ENCODE data around the gene LOXL1. TPM values are rescaled to one million over a fixed set of nuclear protein-coding genes. Genes with fewer than 3 reads are reported as not detected.

Gene LOXL1
- polyA plus RNA-seq, 4 donors, result 75.0 to 83.8 (median 81.9) TPM

DNA sequence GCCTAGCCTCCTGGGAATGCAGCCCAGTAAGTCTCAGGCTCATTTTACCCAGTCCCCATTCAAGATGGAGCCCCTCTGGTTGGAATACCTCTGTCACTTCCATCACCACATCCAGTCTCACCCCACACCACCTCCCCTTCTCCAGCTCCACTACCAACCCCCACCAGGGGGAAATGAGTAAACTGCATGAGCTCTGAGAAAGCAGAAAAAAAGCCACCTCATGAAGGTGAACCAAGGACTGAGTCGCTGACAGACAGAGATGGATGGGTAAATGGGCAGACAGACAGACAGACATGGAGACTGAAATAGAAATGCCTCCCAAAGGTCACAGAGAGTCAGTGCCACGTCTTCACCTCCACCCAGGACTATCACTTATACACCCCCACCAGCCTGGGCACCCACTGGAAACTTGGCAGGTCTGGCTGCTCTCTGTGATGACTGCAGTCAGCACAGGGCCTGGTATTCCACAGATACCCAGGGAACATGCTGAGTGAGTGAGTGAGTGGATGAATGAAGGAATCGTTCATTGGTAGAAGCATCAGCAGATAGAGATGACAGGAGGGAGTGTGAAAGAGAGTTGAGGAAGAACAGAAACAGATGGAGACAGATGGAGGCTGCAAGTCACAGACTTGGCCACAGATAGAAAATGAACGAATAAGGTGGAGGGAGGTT, 4.9 kb upstream of the LOXL1 start:
- no peak for DNase-seq (ENCODE audit: low read depth in 4 of 4, low spot score in 3 of 4)

DNA sequence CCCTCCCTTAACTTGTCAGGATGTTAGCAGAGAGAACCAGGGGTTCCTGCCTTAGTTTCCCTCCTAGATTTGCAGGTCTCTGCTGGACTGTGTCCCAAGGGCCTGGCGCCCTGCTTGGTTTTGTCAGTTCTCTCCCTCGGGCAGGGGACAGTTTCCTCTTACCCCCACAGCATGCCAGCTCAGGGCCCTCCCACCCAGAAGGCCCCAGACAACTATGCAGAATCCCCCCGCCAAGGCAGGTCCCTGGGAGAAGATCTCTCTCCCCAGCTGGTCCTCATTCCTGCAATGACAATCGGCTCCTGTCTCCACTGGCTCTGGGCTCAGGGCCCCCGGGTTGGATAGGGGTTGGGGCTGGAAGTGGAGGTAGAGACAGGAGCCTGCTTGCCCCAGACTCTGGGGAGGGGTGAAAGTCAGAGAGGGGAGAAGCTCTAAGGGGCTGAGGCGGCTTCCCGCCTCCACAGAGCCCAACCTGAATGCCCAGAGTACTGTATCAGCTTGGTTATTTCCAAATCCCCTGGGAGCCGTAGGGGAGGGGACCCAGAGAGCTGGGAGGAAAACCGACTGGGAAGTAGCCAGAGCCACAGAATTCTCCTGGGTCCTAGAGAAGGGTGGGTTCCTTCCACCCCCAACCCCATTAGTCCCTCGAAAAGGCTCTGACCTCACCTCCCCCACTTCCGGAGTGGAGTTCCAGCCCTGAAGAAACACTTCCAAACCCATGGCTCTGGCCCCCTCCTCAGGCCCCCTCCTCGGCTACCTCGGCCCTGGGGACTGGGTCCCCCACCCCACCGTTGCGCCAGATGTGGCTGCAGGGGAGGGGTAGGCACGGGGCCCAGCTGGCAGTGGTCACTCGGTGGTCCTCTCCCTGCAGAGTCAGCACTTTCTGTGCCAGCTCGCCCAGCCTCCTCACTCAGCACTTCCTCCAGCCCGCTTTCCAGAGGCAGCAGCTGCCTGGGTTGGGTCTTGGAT, 3.8 kb upstream of the LOXL1 start:
- DNase-seq (ENCODE audit: low read depth in 4 of 4, low spot score in 3 of 4), result peak in 1 of 4 donors; percentile 58

DNA sequence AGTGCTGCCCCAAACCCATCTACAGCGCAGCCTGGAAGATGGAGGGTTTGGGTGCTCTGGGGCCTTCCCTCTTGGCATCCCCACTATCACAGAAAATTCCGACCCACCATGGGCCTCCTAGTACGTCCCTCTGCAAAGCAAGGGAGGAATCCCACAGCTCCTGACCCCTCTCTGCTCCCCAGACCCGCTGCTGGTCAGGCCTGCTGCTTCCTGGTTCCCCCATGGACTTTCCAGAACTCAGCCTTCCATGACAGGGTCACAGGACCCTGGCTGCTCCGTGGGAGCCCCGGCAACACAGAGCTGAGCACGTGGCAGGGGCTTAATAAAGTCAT, 3.1 kb upstream of the LOXL1 start:
- DNase-seq (ENCODE audit: low read depth in 4 of 4, low spot score in 3 of 4), result no peak

DNA sequence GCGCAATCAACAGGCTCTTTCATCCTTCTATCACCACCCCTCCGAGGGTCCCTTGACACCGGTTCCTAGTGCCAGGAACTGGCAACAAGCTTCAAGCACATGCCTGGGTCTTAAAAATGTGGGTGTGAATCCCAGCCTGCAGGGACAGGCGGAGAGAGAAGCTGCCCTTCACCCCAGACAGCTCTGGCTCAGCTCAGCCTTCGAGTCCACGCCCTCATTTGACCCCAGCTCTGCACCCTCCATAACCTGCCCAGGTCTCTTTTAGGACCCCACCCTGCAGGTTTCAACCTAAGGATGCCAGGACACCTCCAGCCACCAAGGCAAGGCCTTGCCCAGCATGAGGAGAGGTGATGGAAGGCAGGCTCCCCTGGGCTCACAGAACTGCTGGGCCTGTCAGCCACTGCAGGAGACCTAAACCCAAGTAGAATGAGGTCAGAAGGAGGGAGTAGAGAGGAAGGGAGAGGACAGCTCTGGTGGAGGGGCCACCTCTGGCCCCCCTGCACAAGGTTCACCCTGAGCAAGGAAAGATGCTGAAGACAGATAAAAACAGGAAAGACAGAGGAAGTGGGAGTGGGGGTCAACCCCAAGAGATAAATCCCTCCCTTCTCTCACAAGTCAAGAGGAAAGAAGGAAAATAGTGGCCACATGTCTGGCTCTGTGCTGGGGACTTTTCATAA, 2.6 kb upstream of the LOXL1 start:
- no peak for DNase-seq (ENCODE audit: low read depth in 4 of 4, low spot score in 3 of 4)

DNA sequence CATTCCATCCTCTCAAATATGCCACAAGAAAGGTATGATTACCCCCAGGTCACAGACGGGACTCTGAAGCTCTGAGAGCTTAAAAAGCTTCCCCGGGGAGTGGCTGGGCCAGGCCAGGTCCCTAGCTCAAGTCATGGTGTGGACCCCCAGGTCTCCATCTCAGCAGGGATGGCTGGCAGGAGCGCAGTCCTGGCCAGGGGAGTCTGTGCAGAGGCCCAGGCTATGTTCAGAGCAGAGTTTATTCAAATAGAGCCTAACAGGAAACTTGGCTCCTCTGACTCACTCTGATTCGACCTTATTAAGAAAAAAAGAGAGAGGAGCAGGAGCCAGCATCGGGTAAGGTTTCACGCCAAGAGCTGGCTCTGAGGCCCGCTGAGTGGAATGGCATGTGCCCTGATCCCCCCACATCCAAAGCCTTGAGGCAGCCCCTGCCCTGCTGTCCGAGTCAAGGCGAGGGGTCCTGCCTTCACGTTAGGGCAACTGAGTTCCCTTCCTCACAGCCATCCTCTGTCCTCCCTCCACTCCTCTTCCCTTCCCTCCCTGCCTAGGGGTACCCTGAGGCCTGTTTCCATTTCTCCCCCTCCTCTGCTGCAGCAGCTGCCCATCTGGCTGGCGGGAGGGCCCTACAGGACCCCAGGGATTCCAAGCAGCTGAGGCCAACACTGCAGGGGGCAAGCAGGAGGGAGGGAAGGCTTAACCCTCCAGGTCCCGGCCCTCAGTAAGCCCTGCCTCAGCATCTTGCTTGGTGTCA, 1.9 kb upstream of the LOXL1 start:
- no peak for DNase-seq (ENCODE audit: low read depth in 4 of 4, low spot score in 3 of 4)

DNA sequence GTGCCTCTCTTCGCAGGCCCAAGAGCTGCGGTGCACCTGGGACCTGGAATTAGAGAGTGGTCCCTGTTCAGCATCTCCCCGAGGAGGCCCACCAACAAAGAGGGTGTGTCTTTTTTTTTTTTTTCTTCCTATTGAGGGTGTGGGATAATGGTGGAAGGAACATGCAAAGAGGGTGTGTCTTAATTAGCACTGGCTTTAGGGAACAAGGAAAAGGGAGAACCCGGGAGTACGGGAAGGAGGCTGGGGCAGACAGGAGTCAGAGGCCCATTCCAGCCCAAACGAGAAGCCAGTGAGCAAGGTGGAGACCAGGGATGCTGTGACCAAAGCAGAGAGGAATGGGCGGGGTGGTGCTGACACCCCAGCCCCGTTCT, 429 bp upstream of the LOXL1 start:
- no peak for DNase-seq (ENCODE audit: low read depth in 4 of 4, low spot score in 3 of 4)

DNA sequence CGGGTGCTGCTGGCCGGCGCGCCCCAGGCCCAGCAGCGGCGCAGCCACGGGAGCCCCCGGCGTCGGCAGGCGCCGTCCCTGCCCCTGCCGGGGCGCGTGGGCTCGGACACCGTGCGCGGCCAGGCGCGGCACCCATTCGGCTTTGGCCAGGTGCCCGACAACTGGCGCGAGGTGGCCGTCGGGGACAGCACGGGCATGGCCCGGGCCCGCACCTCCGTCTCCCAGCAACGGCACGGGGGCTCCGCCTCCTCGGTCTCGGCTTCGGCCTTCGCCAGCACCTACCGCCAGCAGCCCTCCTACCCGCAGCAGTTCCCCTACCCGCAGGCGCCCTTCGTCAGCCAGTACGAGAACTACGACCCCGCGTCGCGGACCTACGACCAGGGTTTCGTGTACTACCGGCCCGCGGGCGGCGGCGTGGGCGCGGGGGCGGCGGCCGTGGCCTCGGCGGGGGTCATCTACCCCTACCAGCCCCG, 777 bp downstream of the LOXL1 start:
- DNase-seq (ENCODE audit: low read depth in 4 of 4, low spot score in 3 of 4), result no peak

DNA sequence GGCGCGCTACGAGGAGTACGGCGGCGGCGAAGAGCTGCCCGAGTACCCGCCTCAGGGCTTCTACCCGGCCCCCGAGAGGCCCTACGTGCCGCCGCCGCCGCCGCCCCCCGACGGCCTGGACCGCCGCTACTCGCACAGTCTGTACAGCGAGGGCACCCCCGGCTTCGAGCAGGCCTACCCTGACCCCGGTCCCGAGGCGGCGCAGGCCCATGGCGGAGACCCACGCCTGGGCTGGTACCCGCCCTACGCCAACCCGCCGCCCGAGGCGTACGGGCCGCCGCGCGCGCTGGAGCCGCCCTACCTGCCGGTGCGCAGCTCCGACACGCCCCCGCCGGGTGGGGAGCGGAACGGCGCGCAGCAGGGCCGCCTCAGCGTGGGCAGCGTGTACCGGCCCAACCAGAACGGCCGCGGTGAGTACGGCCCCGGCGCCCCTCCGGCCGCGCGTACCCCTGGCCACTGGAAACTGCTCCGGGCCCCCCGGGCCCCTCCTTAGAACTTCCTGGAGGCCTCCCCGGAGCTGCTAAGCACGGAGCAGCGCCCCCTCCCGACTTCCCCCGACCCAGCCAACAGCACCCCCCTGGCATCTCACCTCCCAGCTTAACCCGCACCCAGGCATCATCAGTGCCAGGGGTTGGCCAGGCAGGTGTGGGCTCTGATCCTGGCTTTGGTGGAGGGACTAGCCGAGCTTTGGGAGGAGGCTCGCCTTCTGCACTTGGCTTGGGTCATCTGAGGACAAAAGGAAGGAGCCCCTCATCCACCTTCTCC, 1.4 kb downstream of the LOXL1 start:
- DNase-seq (ENCODE audit: low read depth in 4 of 4, low spot score in 3 of 4), result no peak

DNA sequence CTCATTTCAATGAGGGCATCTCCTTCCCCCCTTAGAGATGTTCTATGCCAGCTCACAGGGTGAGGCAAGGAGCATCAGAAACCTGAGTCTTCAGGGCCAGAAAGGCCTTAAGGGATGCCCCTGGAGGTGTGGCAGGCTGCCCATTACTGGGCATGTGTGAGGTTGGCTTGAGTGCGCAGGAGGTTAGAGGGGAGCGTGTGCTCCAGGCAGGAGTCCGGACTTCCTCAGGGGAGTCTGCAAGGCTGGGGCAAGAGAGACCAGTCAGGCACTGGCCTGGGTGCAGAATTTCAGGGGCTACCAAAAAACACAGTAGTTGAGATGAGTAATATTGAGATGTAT, 1.9 kb downstream of the LOXL1 start:
- DNase-seq (ENCODE audit: low read depth in 4 of 4, low spot score in 3 of 4), result no peak

DNA sequence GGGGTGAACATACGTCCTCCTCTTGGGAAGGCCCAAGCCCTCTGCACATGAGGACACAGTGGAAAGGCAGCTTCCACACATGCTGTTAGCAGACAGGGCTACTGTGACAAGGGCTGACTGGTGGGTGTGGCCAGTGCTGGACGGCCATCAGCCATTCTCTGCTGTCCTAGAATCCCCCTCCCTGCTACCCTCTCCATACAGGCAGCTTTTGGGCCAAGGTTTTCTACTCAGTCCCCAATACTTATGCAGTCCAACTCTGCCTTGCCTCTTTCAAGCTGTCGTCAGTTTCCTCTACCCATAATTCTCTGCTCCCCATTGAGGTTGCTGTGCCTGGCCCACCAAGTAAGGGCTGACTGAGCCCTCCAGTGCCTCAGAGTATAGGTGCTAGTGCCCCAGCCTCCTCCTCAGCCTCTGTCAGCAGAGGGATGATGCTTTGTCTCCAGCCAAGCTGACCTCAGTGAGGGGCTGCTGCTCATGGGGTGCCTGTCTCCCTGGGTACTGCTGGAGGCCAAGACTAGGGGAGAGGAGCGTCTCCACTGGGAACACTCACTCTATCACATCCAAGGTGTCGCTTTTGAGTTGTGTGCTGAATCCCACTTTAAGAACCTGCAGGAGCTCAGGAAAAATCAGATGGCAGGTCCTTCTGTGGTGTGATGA, 2.8 kb downstream of the LOXL1 start:
- no peak for DNase-seq (ENCODE audit: low read depth in 4 of 4, low spot score in 3 of 4)

DNA sequence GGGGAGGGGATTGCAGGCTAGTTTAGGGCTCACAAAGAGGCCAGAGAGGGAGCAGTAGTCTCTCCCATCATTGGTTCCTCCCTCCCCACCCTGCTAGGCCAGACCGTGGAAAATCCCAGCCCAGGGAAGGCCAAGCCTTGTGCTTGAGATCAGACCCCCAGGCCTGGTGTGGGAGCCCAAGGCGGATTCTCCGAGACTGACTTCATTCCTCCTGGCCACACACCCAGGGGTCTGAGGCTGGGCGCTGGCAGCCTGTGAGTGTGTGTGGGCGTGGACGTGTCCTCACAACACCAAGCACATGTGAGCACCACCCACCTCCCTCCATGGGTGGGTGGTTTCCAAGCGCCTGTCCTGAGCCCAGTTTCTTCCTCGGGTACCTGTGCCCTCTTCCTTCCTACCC, 4.1 kb downstream of the LOXL1 start:
- no peak for DNase-seq (ENCODE audit: low read depth in 4 of 4, low spot score in 3 of 4)

DNA sequence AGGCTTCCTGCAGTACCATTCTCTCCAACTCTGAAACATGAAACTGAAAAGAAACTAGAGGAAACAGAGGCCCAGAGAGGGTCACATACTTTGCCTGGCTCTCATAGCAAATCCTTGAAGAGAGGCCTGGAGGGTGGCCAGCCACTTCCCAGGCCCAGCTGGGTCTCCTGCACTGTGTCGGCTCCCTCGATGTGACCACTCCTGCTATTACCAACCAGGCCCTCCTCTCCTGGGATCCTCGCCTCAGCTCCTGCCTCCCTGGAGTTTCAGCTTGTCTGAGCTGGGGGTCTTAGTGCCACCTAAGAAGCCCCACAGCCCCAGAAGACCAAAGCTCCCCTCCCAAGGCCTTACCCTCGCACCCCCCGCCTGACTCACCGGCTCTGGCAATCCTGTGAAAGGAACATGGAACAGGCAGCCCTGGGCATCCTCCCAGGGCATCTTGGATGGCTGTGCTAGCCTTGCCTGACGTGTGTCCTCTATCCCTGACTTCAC, 4.6 kb downstream of the LOXL1 start:
- no peak for DNase-seq (ENCODE audit: low read depth in 4 of 4, low spot score in 3 of 4)

DNA sequence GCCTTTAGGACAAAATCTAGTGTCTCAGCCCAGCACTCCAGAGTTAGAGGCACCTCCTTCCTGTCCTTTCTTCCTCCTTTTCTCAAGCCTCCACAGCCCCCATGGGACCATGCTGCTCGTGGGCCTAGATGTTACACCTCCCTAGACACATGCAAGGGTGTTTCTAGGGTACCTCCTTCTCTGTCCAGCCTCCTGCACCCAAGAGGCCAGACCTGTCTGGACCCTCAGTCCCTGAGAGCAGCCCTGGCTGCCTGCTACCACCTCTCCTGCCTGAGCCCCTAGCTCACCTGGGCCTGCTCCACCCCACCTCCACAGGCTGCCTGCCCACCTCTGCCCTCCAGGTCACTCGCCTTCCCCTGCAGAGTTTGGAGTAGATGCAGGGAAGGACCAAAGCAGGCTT, 5.2 kb downstream of the LOXL1 start:
- DNase-seq (ENCODE audit: low read depth in 4 of 4, low spot score in 3 of 4), result no peak

DNA sequence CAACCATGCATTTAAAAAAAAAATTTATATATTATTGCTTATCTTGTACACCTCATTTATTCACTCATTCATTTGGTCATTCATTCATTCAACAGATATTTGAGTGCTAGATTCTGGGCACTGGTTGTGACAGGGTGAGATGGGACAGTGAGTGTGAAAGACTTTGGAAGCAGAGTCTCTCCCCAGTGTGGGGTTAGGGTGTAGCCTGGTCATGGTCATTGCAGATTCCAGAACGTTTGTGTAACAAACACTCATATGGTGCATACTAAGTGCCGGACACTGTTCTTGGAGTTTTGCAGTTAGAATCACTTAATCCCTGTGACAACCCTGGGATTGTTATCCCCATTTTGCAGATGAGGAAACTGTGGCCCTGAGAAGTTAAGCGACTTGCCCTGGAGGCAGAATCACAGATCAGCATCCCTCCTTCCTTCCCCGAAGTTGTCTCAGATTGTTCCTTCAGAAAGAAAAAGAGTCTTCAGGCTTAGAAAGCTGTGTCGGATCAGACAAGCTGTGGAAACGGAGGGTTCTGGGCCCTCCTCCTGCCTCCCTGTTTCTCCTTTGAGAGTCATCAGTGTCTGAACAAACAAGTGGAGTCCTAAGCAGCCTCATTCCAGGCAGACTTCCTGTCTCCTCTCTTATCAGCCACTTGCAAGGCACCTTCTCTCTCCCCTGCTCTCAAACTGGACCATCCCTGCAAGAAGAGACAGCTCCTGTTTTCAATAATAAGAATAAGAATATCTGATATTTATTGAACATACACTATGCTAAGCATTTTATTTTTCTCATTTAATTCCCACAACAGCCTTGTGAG, 6.3 kb downstream of the LOXL1 start:
- DNase-seq (ENCODE audit: low read depth in 4 of 4, low spot score in 3 of 4), result no peak

DNA sequence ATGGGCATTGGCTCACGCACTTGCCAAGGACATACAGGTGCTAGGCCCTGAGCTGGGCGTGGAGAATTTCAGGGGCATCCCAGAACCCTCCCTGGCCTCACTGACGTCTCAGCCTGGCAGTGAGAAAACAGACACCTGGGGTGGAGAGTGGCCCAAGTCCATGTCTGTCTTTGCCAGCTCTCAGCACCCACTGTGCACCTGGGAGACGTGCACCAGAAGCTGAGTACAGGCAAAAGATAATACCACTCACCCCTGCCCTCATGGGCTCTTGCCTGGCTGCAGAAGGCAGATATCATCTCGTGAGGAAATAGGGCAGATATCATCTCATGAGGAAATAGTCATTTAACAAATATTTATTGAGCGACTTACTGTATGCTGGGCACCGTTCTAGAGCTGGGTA, 8.0 kb downstream of the LOXL1 start:
- no peak for DNase-seq (ENCODE audit: low read depth in 4 of 4, low spot score in 3 of 4)

DNA sequence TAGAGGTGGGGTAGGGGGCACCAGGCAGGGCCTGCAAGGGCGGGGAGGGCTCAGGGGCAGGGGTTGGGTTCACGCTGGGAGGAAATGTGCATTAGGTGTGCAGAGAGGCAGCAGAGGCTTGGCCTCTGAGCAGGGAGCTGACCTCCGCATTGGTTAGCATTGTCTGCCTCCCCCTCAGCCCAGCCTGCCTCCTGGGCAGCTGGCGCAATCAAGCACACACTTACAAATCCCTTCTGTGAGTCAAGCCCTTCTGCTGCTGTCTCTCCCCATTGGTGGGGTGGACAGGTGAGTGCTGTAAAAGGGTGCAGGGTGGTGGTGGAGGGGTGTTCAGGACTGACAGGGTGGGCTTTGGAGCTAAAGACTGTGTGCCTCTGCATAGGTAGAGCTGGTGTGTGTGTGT, 9.3 kb downstream of the LOXL1 start:
- no peak for DNase-seq (ENCODE audit: low read depth in 4 of 4, low spot score in 3 of 4)

DNA sequence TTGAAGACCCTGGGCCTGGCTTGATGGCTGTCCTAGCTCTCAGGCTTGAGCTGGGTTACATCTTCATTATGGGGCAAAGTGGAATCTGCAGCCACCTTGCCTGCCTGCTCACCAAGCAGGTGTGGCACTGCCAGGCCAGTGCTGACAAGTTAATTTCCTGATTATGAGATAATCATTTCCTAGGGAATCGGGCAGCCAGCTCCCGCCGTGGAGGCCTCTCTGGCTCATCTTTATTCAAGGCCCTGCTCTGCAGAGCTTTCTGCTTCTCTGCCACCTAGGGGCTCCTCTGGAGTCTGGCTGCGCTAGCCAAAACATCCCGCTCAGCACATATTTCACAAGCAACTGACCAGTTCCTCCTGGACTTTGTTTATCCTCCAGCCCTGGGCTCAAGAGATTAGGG, 9.9 kb downstream of the LOXL1 start:
- DNase-seq (ENCODE audit: low read depth in 4 of 4, low spot score in 3 of 4), result no peak

DNA sequence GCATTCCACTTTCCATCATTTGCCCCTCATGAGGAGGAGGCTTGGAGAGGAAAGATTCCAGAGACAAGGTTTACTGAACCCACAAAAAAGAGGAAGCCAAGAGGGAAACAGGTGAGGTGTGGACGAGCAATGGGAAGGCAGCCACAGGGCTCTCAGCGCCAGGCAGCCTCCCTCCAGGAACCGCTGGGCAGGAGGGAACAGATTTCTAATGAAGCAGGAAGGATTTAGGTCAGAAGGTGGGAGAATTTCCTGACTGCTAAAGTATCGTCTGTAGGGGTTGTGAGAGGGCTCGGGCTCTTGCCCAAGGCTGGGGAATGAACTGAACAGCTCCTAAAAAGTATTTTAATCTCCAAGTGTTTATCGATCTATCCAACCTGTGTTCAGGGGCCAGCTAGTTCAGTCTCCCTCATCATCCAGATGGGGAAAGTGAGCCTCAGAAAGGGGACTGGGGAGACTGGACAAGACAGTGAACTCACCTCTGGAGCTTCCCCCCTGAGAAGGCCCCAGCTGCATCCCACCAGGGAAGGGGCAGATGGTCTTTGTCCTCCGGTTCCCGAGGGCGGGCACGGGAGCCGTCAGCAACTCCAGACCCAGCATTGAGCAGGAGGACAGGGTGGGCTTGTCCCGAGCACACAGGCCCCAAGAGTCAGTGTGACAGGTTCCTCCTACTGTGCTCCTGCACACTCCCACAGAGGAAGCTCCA, 10.5 kb downstream of the LOXL1 start:
- DNase-seq (ENCODE audit: low read depth in 4 of 4, low spot score in 3 of 4), result no peak
